ENCODE results near the gene GNPDA1.
"Not testable (repeated sequence)": the region's sequence is repeated elsewhere in the genome, so short reads cannot be mapped to it uniquely, and the experiment has no call there.

GRCh38 chr5:142052026-142052425, 39.2 kb upstream of the GNPDA1 start:
- not testable (repeated sequence) for TF ChIP-seq MAX (IDR thresholded peaks at IDR 0.05; ENCODE audit: low read depth); CTCF (IDR thresholded peaks at IDR 0.05); NRF1 (IDR thresholded peaks at IDR 0.05; ENCODE audit: low read depth, low read length); POLR2AphosphoS5 (IDR thresholded peaks at IDR 0.05; ENCODE audit: low read depth, low read length); TEAD4 (IDR thresholded peaks at IDR 0.05; ENCODE audit: borderline replicate concordance, insufficient read depth); TCF12 (IDR thresholded peaks at IDR 0.05); TAF1 (IDR thresholded peaks at IDR 0.05; ENCODE audit: borderline replicate concordance, low read depth, low read length); EP300 (IDR thresholded peaks at IDR 0.05; ENCODE audit: borderline replicate concordance in 1 of 2, low read depth in 1 of 2, low read length in 1 of 2); RCOR1 (IDR thresholded peaks at IDR 0.05; ENCODE audit: low read length); JUND (IDR thresholded peaks at IDR 0.05); SIN3A (IDR thresholded peaks at IDR 0.05; ENCODE audit: borderline replicate concordance, low read depth, low read length); EZH2phosphoT487 (IDR thresholded peaks at IDR 0.05; ENCODE audit: borderline replicate concordance, low read depth); GABPA (IDR thresholded peaks at IDR 0.05; ENCODE audit: low read depth)
- TF ChIP-seq, protein P1, sequence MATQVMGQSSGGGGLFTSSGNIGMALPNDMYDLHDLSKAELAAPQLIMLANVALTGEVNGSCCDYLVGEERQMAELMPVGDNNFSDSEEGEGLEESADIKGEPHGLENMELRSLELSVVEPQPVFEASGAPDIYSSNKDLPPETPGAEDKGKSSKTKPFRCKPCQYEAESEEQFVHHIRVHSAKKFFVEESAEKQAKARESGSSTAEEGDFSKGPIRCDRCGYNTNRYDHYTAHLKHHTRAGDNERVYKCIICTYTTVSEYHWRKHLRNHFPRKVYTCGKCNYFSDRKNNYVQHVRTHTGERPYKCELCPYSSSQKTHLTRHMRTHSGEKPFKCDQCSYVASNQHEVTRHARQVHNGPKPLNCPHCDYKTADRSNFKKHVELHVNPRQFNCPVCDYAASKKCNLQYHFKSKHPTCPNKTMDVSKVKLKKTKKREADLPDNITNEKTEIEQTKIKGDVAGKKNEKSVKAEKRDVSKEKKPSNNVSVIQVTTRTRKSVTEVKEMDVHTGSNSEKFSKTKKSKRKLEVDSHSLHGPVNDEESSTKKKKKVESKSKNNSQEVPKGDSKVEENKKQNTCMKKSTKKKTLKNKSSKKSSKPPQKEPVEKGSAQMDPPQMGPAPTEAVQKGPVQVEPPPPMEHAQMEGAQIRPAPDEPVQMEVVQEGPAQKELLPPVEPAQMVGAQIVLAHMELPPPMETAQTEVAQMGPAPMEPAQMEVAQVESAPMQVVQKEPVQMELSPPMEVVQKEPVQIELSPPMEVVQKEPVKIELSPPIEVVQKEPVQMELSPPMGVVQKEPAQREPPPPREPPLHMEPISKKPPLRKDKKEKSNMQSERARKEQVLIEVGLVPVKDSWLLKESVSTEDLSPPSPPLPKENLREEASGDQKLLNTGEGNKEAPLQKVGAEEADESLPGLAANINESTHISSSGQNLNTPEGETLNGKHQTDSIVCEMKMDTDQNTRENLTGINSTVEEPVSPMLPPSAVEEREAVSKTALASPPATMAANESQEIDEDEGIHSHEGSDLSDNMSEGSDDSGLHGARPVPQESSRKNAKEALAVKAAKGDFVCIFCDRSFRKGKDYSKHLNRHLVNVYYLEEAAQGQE (IDR thresholded peaks at IDR 0.05; ENCODE audit: low read depth, low read length), result not testable (repeated sequence)

Data from SK-N-SH (cell line).